Glomerular endothelial cell (primary cell): ENCODE measurements around the gene MAN2B1. TPM values are rescaled to one million over a fixed set of nuclear protein-coding genes. Genes with fewer than 3 reads are reported as not detected.
"Not testable (repeated sequence)": the region's sequence is repeated elsewhere in the genome, so short reads cannot be mapped to it uniquely, and the experiment has no call there.

Experiments used
- DNase-seq: peaks from one replicate; pipeline ENCODE4 v3.0.0-alpha.2; 2011; ENCODE audit warnings: low read depth, low spot score; ENCODE audit errors: extremely low read depth
- total RNA-seq: library from RNA; depleted of rRNA; stranded (reverse); fragments of >200 nt; gene quantifications from 2 replicates; pipeline ENCODE4 v1.2.3, GENCODE V29; 2015

The MAN2B1 gene
- 108 and 113 TPM in 2 replicates for total RNA-seq

DNA sequence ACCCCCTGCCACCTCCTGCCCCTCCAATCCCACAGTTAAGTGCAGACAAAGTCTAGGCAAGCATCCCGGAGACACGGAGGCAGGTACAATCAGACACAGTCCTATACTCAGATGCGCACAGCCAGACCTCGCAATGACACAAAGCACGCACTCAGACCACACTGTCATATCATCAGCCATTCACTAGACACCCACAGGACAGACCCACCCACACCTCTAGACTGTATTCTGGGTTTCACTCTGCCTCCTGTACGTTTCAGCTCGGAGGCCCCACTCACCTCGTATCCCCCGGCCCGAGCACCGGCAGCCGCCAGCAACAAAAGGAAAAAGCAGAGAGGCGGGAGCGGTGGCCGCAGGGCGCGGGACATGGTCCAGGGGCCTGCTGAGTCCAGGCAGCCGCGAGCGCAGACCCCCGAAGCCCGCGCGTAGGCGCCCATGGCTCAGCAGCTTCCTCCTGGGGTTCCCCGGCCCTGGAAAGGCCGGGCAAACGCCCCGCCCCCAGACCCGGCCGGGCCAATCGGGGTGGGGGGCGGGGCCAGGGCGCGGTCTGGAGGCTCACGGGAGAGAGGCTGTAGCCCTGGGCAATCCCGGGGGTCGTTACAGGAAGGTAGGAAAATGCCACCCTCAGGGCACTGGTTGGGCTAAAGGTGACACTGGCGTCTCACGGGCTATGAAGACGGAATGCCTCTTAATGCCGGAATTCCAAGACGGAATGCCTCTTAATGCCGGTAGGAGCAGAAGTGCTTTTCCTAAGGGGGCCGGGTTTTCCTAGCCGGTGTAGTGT lies at the start of gene MAN2B1, which contains the start of gene WDR83:
TSS of gene MAN2B1 (minus strand) at position 478 of the 784 bp plus-strand sequence. CDS start at position 437, 41 bp downstream.
TSS of gene WDR83 (plus strand) at position 543 of the 784 bp plus-strand sequence. CDS start 2,984 bp downstream, outside the sequence.
- no peak for DNase-seq

- no peak for DNase-seq
These were observed 49.4 kb upstream of the MAN2B1 start for GRCh38 chr19:12715929-12716328.

- DNase-seq, result no peak
These were observed 48.6 kb upstream of the MAN2B1 start for GRCh38 chr19:12715102-12715501.

- DNase-seq, result not testable (repeated sequence)
These were observed 46.8 kb upstream of the MAN2B1 start for GRCh38 chr19:12713304-12713703.

DNA sequence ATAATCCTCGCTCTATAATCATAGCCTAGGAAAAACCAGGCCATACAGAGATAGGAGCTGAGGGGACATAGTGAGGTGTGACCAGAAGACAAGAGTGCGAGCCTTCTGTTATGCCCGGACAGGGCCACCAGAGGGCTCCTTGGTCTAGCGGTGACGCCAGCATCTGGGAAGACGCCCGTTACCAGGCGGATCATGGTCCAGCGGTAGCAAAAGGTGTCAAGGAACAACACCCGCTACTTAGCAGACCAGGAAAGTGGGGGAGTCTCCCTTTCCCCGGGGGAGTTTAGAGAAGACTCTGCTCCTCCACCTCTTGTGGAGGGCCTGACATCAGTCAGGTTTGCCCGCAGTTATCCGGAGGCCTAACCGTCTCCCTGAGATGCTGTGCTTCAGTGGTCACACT lies 45.5 kb upstream of the MAN2B1 start:
- DNase-seq, result not testable (repeated sequence)

DNA sequence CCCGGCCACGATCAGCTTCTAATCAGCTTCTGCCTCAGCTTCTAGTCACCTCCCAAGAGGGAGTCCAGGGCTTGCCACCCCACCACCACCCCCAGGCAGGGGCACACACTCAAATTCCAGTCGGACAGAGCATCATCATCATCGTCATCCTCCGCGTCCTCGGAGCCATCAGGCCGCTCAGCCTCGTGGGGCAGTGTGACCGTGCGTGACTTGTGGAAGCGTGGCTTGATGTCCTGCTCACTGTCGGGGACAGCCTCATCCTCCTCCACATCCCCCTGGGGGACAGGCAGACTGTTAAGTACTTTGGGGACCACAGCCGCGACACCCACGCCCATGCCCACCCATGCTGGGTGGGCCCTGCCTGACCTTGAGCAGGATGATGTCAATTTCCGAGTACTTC lies 44.6 kb upstream of the MAN2B1 start:
- no peak for DNase-seq

- DNase-seq, result no peak
These were observed 42.1 kb upstream of the MAN2B1 start for GRCh38 chr19:12708641-12709040.

GRCh38 chr19:12706332-12706718 lies 39.8 kb upstream of the MAN2B1 start:
- DNase-seq, result no peak

DNA sequence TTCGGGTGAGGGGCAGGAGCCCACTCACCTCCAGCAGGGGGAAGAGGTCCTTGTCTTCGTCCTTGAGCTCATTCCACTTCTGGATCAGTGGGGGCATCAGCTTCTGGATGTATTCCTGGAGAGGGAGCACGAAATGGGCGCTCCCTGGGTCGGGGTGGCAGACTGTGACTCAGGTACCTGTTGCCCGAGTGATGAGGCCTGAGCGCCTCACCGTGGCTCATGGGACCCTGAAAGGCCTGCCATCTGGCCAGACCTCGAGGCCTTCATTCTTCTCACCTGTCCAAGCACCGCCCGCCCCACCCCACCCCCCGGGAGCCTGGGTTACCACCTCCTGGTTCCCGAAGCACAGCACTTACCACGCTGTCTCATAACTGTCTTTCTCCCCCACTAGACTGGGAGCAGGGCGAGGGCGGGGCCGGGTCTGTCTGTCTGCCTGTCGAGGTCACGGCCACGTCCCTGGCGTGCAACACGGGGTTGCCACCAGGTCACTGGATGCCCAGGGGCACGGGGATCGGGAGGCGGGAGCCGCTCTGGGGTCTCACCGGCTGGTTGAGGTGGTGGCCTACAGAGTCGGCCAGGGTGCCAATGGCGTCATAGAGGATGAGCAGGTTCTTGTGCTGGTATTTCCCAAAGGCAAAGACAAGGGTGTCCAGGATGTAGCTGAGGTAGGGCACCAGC lies 39.3 kb upstream of the MAN2B1 start:
- no peak for DNase-seq

DNA sequence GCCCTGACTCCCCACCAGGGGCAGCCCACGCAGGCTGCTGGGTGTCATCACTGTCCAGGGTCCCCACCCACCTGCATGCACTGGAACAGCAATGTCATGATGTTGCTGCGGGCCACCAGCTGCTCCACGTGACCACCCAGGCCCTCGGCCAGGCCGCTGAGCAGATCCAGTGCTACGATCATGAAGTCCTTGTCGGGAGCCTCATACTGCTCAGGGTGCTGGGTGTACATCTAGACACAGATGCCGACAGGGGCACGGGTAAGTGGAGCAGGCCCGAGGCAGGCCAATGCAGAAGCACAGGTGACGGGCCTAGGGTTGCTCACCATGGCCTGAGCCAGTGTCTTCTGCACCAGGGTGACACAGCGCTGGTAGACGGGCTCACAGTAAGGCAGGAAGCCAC lies 38.6 kb upstream of the MAN2B1 start:
- no peak for DNase-seq

DNA sequence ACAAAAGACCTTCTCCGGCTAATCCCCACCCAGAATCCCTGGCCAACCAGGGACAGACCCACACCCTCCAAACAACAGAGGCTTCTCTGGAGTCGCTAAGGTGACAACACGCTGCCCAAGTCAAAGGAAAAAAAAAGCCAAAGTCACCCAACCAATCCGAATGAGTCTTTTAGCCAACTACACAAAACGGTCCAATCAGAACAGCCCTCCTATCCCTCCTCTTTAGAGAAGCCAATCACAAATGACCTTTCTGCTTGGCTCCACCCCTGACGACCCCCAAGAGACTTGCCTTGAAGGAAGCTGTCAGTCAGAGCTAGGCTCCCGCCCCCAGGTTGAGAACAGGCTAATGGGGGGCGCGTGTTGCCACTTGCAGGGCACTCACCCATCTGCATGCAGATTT lies 36.5 kb upstream of the MAN2B1 start:
- DNase-seq, result no peak

- no peak for DNase-seq
These were observed 35.2 kb upstream of the MAN2B1 start for GRCh38 chr19:12701596-12702282.

GRCh38 chr19:12698138-12698537 lies 31.6 kb upstream of the MAN2B1 start:
- no peak for DNase-seq

- not testable (repeated sequence) for DNase-seq
These were observed 30.9 kb upstream of the MAN2B1 start for GRCh38 chr19:12697425-12697824.

- DNase-seq, result peak; percentile 73
These were observed 30.1 kb upstream of the MAN2B1 start, which contains the start of gene FBXW9 for GRCh38 chr19:12696366-12697335. FBXW9 (minus strand) TSS chr19:12696631; CDS start chr19:12696581, 50 bp downstream.

GRCh38 chr19:12695997-12696365 lies 29.4 kb upstream of the MAN2B1 start:
- no peak for DNase-seq

DNA sequence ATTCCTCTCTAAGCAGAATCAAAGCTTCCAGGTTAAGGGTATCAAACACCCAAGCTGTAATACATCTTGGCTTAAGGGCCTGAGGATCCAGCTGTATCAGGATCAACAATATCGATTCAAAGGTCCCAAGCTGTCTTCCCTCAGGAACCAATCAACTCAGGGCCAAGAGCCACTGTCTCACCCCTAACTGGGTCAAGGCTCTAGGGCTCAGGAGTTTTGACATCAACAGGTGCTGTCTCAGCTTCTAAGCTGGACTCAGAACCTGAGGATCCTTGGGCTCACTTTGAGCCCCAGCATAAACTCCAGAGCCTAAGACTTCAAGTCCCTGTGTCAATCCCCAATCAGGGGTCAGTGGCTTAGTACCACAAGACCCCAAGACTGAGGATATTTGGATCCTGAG lies 29.0 kb upstream of the MAN2B1 start:
- no peak for DNase-seq

GRCh38 chr19:12695096-12695495 lies 28.6 kb upstream of the MAN2B1 start:
- DNase-seq, result no peak

DNA sequence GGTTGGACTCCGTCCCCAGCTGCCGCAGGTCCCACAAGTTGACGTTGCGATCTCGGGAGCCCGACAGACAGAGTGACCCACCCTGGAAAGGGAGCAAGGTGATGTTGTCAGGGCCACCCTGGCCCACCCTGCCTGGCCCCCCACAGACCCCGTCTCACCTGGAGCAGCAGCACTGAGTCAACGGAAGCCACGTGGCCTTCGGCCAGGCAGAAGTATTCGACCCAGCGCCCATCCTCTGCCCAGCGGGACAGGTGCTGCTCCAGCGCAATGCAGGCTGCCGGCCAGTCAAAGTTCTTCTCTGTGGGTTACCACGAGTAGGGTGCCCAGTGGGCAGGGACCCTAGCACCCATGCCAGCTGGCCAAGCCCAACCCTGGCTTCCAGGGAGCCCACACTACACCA lies 28.1 kb upstream of the MAN2B1 start:
- no peak for DNase-seq

GRCh38 chr19:12692960-12693359 lies 26.4 kb upstream of the MAN2B1 start:
- no peak for DNase-seq
